ENCODE results near the gene ZNF391.
A peak's percentile ranks its signal among the peaks of the same experiment; 100 is the strongest.
"Not testable (repeated sequence)": the region's sequence is repeated elsewhere in the genome, so short reads cannot be mapped to it uniquely, and the experiment has no call there.

The ZNF391 gene

GRCh38 chr6:27388293-27389197 lies at the start of gene ZNF391:
Gene ZNF391 (plus strand): TSS chr6:27388759. CDS start chr6:27400371, 11,612 bp downstream.
- DNase-seq, result peak; percentile 70 to 76

- DNase-seq, result no peak
These were observed 35.7 kb upstream of the ZNF391 start for GRCh38 chr6:27352850-27353249.

- no peak for DNase-seq
These were observed 29.8 kb upstream of the ZNF391 start for GRCh38 chr6:27358786-27359185.

GRCh38 chr6:27359231-27359630 lies 29.3 kb upstream of the ZNF391 start:
- DNase-seq, result no peak

GRCh38 chr6:27368202-27368601 lies 20.4 kb upstream of the ZNF391 start:
- DNase-seq, result no peak

GRCh38 chr6:27370391-27370790 lies 18.2 kb upstream of the ZNF391 start:
- no peak for DNase-seq

- DNase-seq, result peak; percentile 18 to 51
These were observed 13.5 kb upstream of the ZNF391 start for GRCh38 chr6:27374824-27375612.

GRCh38 chr6:27375613-27376079 lies 12.9 kb upstream of the ZNF391 start:
- DNase-seq, result no peak

- not testable (repeated sequence) for DNase-seq
These were observed 10.2 kb upstream of the ZNF391 start for GRCh38 chr6:27378406-27378805.

GRCh38 chr6:27381001-27381400 lies 7.6 kb upstream of the ZNF391 start:
- DNase-seq, result not testable (repeated sequence)

- no peak for DNase-seq
These were observed 5.5 kb upstream of the ZNF391 start for GRCh38 chr6:27383011-27383410.

- DNase-seq, result no peak
These were observed 5.1 kb upstream of the ZNF391 start for GRCh38 chr6:27383481-27383880.

GRCh38 chr6:27392623-27393022 lies 4.1 kb downstream of the ZNF391 start:
- DNase-seq, result no peak

- DNase-seq, result no peak
These were observed 5.5 kb downstream of the ZNF391 start for GRCh38 chr6:27394073-27394472.

GRCh38 chr6:27400877-27401642 lies 12.5 kb downstream of the ZNF391 start:
- no peak for DNase-seq

- no peak for DNase-seq
These were observed 17.5 kb downstream of the ZNF391 start for GRCh38 chr6:27406085-27406484.

- DNase-seq, result no peak
These were observed 18.7 kb downstream of the ZNF391 start for GRCh38 chr6:27407153-27407814.

GRCh38 chr6:27414300-27414699 lies 25.7 kb downstream of the ZNF391 start:
- no peak for DNase-seq

GRCh38 chr6:27414996-27415395 lies 26.4 kb downstream of the ZNF391 start:
- no peak for DNase-seq

GRCh38 chr6:27415898-27416297 lies 27.3 kb downstream of the ZNF391 start:
- DNase-seq, result no peak

- DNase-seq, result no peak
These were observed 30.8 kb downstream of the ZNF391 start for GRCh38 chr6:27419363-27419762.

- no peak for DNase-seq
These were observed 34.2 kb downstream of the ZNF391 start for GRCh38 chr6:27422651-27423332.

Measured in SHP77 (cell line).